ENCODE measurements around the gene ATP10B.

- TF ChIP-seq REST (tag by site-specific recombination; IDR thresholded peaks at IDR 0.05) (no peak), ZNF660 (tag by site-specific recombination; IDR thresholded peaks at IDR 0.05) (no peak), KLF16 (tag by site-specific recombination; IDR thresholded peaks at IDR 0.05) (no peak), CTCF (tag by site-specific recombination; IDR thresholded peaks at IDR 0.05) (no peak)
- TF ChIP-seq, protein P1, sequence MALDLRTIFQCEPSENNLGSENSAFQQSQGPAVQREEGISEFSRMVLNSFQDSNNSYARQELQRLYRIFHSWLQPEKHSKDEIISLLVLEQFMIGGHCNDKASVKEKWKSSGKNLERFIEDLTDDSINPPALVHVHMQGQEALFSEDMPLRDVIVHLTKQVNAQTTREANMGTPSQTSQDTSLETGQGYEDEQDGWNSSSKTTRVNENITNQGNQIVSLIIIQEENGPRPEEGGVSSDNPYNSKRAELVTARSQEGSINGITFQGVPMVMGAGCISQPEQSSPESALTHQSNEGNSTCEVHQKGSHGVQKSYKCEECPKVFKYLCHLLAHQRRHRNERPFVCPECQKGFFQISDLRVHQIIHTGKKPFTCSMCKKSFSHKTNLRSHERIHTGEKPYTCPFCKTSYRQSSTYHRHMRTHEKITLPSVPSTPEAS (tag by site-specific recombination; IDR thresholded peaks at IDR 0.05) = no peak
Measured at GRCh38 chr5:160887780-160888179, 35.8 kb upstream of the ATP10B start.

All from HEK293 (cell line).